Vagina (tissue), 2 donors: ENCODE measurements around the gene MT3. TPM values are rescaled to one million over a fixed set of nuclear protein-coding genes. Genes with fewer than 3 reads are reported as not detected.

Experiments used
- DNase-seq, 2 donors: peaks; one replicate each; pipeline ENCODE4 v3.0.0-alpha.2; 2017; ENCODE audit errors: extremely low spot score in 2 of 2
- H3K27ac ChIP-seq: fragments of 200-600 bp; sonication (generic); one replicate; pipeline ENCODE4 v1.5.1; 2019
- H3K27me3 ChIP-seq: fragments of 200-600 bp; sonication (generic); one replicate; pipeline ENCODE4 v1.5.1; 2019
- H3K36me3 ChIP-seq, 2 donors: fragments of 200-600 bp; sonication (generic); one replicate each; pipeline ENCODE4 v1.5.1; 2017 to 2019
- H3K4me1 ChIP-seq: fragments of 200-600 bp; sonication (generic); one replicate; pipeline ENCODE4 v1.5.1; 2019
- H3K4me3 ChIP-seq, 2 donors: fragments of 200-600 bp; sonication (generic); 1 replicate in 1 of 2; 2 replicates in 1 of 2; pipeline ENCODE4 v1.5.1; 2016 to 2019
- H3K9me3 ChIP-seq: fragments of 200-600 bp; sonication (generic); one replicate; pipeline ENCODE4 v1.5.1; 2019
- CTCF ChIP-seq, 3 experiments: fragments of 450-650 bp in 2 of 3; fragments of 200-600 bp in 1 of 3; sonication (generic) in 1 of 3; IDR thresholded peaks; one replicate each; pipeline ENCODE4 v1.5.1; 2017 to 2019; ENCODE audit warnings: antibody characterized with exemption in 3 of 3, mild to moderate bottlenecking in 2 of 3, moderate library complexity in 2 of 3
- POLR2A ChIP-seq, 2 donors: fragments of 450-650 bp; IDR thresholded peaks; one replicate each; pipeline ENCODE4 v1.6.1; 2017; ENCODE audit warnings: antibody characterized with exemption in 2 of 2, mild to moderate bottlenecking in 2 of 2, moderate library complexity in 2 of 2
- POLR2AphosphoS5 ChIP-seq, 2 donors: sonication (generic); formaldehyde crosslinking; IDR thresholded peaks; one replicate each; pipeline ENCODE4 v1.9.0; 2017; ENCODE audit warnings: antibody characterized with exemption in 2 of 2, mild to moderate bottlenecking in 2 of 2, low read depth in 1 of 2; ENCODE audit not compliant: insufficient read depth in 1 of 2
- intact Hi-C: fragments of 100-400 bp; cut with DNase I; formaldehyde crosslinking; loops from one replicate; pipeline ENCODE4 v1.15.1; 2023
- total RNA-seq: library from RNA; depleted of rRNA; stranded (reverse); fragments of >200 nt; gene quantifications from one replicate; pipeline ENCODE4 v1.2.3, GENCODE V29; 2016

Gene MT3
- total RNA-seq, 1 donor from 2014 or later = 12.8 TPM

DNA sequence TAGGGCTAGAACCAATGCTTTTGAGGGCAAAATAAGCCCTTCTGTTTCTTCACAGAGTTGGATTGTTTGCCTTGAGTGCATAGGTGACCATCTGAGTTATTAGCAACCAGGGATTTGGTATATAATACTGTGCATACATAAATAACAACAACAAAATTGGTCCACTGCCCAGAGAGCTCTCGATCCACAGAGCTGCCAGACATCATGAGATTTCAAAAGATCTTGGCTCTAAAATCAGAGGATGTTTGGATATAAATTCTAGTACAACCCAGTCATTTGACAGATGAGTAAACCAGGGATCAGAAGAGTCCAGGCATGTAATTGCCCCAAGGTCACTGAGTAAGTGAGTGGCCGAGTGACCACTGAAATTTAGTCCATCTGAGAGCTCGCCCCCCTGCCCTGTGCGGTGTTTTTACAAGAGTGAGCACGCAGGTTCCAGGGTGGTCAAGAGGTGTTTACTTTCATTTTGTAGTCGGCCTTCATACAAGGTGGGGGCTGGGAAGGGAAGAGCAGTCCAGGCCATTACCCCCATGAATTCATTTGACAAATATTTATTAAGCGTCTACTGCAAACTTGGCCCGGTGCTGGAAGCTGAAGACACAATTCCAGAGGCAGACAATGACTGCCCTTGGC, 17.3 kb downstream of the MT3 start:
- peak in 1 of 2 donors; percentile 97 for DNase-seq
- intact Hi-C loops = loop anchor here (2.0 kb wide), 1 partner anchor 76 kb away; the partner anchor contains the start of gene MT1X
- H3K9me3 ChIP-seq = no peaks in the 10 kb centered on the region
- peak overlapping the region; percentile 83 for H3K27ac ChIP-seq
- H3K4me1 ChIP-seq = peaks cover 49% of the 10 kb centered on the region
- TF ChIP-seq CTCF (IDR thresholded peaks at IDR 0.05) = no peak
- TF ChIP-seq POLR2AphosphoS5 (IDR thresholded peaks at IDR 0.05; ENCODE audit: insufficient read depth in 1 of 2, low read depth in 1 of 2) = peak in 1 of 2 donors; percentile 77
- TF ChIP-seq POLR2A (IDR thresholded peaks at IDR 0.05) = no peak
- no peaks in the 10 kb centered on the region for H3K27me3 ChIP-seq
- H3K36me3 ChIP-seq = no peaks in the 10 kb centered on the region
- H3K4me3 ChIP-seq = peak overlapping the region; percentile 25 to 67

DNA sequence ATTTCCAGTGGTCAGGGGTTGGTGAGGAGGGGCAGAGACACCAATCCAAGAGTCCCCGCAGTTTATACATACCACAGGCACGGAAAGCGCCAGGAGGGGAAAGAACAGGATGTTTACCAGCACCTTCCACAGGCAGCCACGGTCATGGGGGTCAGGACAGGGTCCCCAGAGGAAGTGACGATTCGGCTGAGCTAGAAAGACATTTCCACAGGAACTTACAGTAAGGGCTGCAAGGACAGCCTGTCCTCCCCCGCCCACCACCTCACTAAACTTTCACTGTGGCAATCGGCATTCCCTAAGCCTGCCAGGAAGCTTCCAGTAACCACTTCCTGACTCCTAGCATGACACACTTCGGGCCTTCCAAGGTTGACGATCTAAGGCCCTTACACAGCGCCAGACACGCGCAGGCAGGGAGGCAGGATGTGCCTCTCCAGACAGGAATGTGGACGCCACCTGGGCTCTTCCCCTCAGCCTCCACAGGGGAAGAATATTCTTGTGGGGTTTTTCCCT, 17.8 kb downstream of the MT3 start:
- peak overlapping the region; percentile 63 to 67 for H3K4me3 ChIP-seq
- H3K27me3 ChIP-seq = no peaks in the 10 kb centered on the region
- peak overlapping the region; percentile 83 for H3K27ac ChIP-seq
- no peaks in the 10 kb centered on the region for H3K9me3 ChIP-seq
- H3K36me3 ChIP-seq = no peaks in the 10 kb centered on the region
- peaks cover 51% of the 10 kb centered on the region for H3K4me1 ChIP-seq
- intact Hi-C loops = loop anchor here (2.0 kb wide), 1 partner anchor 76 kb away; the partner anchor contains the start of gene MT1X
- TF ChIP-seq POLR2A (IDR thresholded peaks at IDR 0.05) (peak in 1 of 2 donors; percentile 4), POLR2AphosphoS5 (IDR thresholded peaks at IDR 0.05; ENCODE audit: insufficient read depth in 1 of 2, low read depth in 1 of 2) (peak; percentile 85 to 90), CTCF (IDR thresholded peaks at IDR 0.05) (no peak)
- peak in 1 of 2 donors; percentile 99 for DNase-seq

DNA sequence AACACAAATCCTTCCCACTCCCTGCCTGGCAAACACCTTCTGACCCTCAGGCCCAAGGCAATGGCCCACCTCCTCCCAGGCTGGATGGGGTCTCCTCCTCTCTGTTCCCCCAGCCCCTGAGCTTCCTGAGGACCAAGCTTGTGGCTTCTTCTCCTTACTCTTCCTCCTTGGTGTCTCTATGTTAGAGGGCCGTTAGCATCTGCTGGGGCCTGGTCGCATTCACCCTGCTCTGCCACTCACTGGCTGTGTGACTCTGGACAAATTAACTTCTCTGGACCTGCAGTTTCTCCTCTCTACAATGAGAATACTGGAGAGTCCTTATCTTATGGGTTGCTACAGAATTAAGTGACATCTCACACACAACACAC, 18.3 kb downstream of the MT3 start:
- H3K27me3 ChIP-seq = no peaks in the 10 kb centered on the region
- H3K9me3 ChIP-seq = no peaks in the 10 kb centered on the region
- H3K4me3 ChIP-seq = peak overlapping the region; percentile 63 to 67
- H3K27ac ChIP-seq = peak overlapping the region; percentile 83
- intact Hi-C loops = loop anchor here (2.0 kb wide), 2 partner anchors 25 to 75 kb away; partner anchors contain the start of genes MT1M and MT1X
- H3K4me1 ChIP-seq = peaks cover 51% of the 10 kb centered on the region
- TF ChIP-seq POLR2AphosphoS5 (IDR thresholded peaks at IDR 0.05; ENCODE audit: insufficient read depth in 1 of 2, low read depth in 1 of 2) (no peak), CTCF (IDR thresholded peaks at IDR 0.05) (no peak), POLR2A (IDR thresholded peaks at IDR 0.05) (no peak)
- H3K36me3 ChIP-seq = no peaks in the 10 kb centered on the region
- DNase-seq = no peak

DNA sequence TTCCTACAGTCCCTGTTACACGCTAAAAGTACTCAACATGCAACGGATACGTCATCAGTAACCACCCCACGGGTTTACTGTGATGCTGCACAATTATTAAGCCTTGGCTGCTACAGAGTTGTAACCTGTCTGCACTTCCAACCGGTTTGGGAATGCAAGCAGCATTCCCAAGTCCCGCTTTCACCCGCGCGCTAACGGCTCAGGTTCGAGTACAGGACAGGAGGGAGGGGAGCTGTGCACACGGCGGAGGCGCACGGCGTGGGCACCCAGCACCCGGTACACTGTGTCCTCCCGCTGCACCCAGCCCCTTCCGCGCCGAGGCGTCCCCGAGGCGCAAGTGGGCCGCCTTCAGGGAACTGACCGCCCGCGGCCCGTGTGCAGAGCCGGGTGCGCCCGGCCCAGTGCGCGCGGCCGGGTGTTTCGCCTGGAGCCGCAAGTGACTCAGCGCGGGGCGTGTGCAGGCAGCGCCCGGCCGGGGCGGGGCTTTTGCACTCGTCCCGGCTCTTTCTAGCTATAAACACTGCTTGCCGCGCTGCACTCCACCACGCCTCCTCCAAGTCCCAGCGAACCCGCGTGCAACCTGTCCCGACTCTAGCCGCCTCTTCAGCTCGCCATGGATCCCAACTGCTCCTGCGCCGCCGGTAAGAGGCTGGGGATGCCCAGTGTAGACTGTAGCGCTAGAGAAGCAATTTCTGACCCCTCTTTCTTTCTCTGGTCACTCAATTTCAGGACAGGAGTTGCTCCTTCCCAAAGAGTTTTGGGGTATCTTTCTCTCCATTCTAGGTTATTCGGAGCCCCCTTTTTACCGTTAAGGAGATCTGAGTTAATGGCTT, 18.9 kb downstream of the MT3 start, which contains the start of gene MT2A:
TSS of gene MT2A (plus strand) at position 542 of the 833 bp plus-strand sequence. CDS start at position 614, 72 bp downstream.
- no peak for TF ChIP-seq CTCF (IDR thresholded peaks at IDR 0.05)
- peak; percentile 76 to 96 for TF ChIP-seq POLR2AphosphoS5 (IDR thresholded peaks at IDR 0.05; ENCODE audit: insufficient read depth in 1 of 2, low read depth in 1 of 2)
- TF ChIP-seq POLR2A (IDR thresholded peaks at IDR 0.05) = peak in 1 of 2 donors; percentile 91
- Histone ChIP-seq H3K36me3 (no peaks in the 10 kb centered on the region), H3K4me1 (peaks cover 51% of the 10 kb centered on the region), H3K27ac (peak within 1 kb of the TSS; percentile 83), H3K27me3 (no peaks in the 10 kb centered on the region), H3K9me3 (no peaks in the 10 kb centered on the region), H3K4me3 (peak within 1 kb of the TSS; percentile 63 to 67)
- DNase-seq = peak in 1 of 2 donors; percentile 97
- intact Hi-C loops = loop anchor here (2.0 kb wide), 1 partner anchor 25 kb away; the partner anchor contains the start of gene MT1M
